Transverse colon (tissue), 4 donors: ENCODE data around the gene PSMC3. TPM values are rescaled to one million over a fixed set of nuclear protein-coding genes. Genes with fewer than 3 reads are reported as not detected.
A peak's percentile ranks its signal among the peaks of the same experiment; 100 is the strongest.

Source experiments
- DNase-seq: peaks from one replicate; pipeline ENCODE4 v3.0.0-alpha.2; 2019
- H3K27ac ChIP-seq, 4 donors: fragments of 200-600 bp; sonication (generic); 2 replicates each; pipeline ENCODE4 v1.5.1; 2016 to 2018; ENCODE audit warnings: inconsistent platforms in 4 of 4
- H3K27me3 ChIP-seq: fragments of 200-600 bp; sonication (generic); 2 replicates; pipeline ENCODE4 v1.5.1; 2017; ENCODE audit warnings: inconsistent platforms
- H3K36me3 ChIP-seq, 4 donors: fragments of 200-600 bp; sonication (generic); 2 replicates each; pipeline ENCODE4 v1.5.1; 2017 to 2019; ENCODE audit warnings: inconsistent platforms in 4 of 4
- H3K4me1 ChIP-seq, 4 donors: fragments of 200-600 bp; sonication (generic); 2 replicates each; pipeline ENCODE4 v1.5.1; 2017 to 2020; ENCODE audit warnings: inconsistent platforms in 4 of 4
- H3K4me3 ChIP-seq, 4 donors: fragments of 200-600 bp; sonication (generic); 1 replicate in 1 of 4; 2 replicates in 3 of 4; pipeline versions ENCODE4 v1.5.1 to v1.6.1; 2017 to 2019; ENCODE audit warnings: inconsistent platforms in 4 of 4
- H3K9me3 ChIP-seq, 2 donors: fragments of 200-600 bp; sonication (generic); 2 replicates each; pipeline ENCODE4 v1.5.1; 2017 to 2019; ENCODE audit warnings: inconsistent platforms in 2 of 2
- EP300 ChIP-seq: sonication (generic); formaldehyde crosslinking; IDR thresholded peaks from one replicate; pipeline ENCODE4 v1.6.1; 2017; ENCODE audit warnings: antibody characterized with exemption, low read depth
- POLR2A ChIP-seq: fragments of 450-650 bp; IDR thresholded peaks from one replicate; pipeline ENCODE4 v1.6.1; 2016; ENCODE audit warnings: antibody characterized with exemption, mild to moderate bottlenecking, moderate library complexity
- POLR2AphosphoS5 ChIP-seq, 3 donors: sonication (generic); formaldehyde crosslinking; IDR thresholded peaks; one replicate each; pipeline ENCODE4 v1.6.1; 2016; ENCODE audit warnings: antibody characterized with exemption in 3 of 3
- WGBS, 2 donors: methylation state at CpG; one replicate each; pipeline ENCODE4 v1.1.5; 2018; ENCODE audit warnings: low coverage in 1 of 2; 5-methylcytosine and 5-hydroxymethylcytosine counted together
- in situ Hi-C, 4 donors: fragments of 200-750 bp; cut with MboI; loops; one replicate each; pipeline versions ENCODE4 v1.15.0 to v1.15.1; 2017; ENCODE audit warnings: low sequenced_read_pairs in 3 of 4, low pct_ligation_motif_present in 1 of 4, low pct_unique_long_range_greater_than_20kb in 1 of 4
- intact Hi-C: fragments of 100-400 bp; cut with DNase I; formaldehyde crosslinking; loops from one replicate; pipeline ENCODE4 v1.15.1; 2023; ENCODE audit warnings: low total_unique reads
- total RNA-seq, 4 donors: library from RNA; depleted of rRNA; stranded (reverse); fragments of >200 nt; gene quantifications; one replicate each; pipeline ENCODE4 v1.1.0, GENCODE V29; 2016
- TF ChIP-seq, protein P1 (sequence below), 5 experiments: fragments of 200-600 bp in 3 of 5; fragments of 450-650 bp in 2 of 5; sonication (generic) in 3 of 5; IDR thresholded peaks; 1 replicate in 2 of 5; 2 replicates in 3 of 5; pipeline ENCODE4 v1.5.1; 2016 to 2017; ENCODE audit warnings: antibody characterized with exemption in 5 of 5, inconsistent platforms in 3 of 5, mild to moderate bottlenecking in 2 of 5, moderate library complexity in 1 of 5

Gene PSMC3
- total RNA-seq, 4 donors from 2014 or later, result 56.5 to 252 (median 91.4) TPM

DNA sequence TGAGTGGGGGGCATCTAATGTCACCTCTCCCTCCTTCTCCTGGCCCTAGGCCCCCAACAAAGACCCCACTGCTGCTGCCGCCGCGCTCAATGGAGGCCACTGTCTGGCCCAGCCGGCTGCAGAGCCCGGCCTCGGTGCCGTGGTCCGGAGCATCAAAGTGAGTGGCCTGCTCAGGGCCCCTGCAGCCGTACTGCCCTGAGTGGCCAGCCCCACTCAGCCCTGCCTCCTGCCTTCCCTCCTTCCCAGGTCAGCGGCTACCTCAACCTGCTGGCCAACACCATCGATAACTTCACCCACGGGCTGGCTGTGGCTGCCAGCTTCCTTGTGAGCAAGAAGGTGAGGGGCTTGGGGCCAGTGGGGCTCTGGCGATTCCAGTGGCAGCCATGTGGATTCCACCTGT, 12.9 kb downstream of the PSMC3 start:
- H3K27me3 ChIP-seq, result no peaks in the 10 kb centered on the region
- H3K4me1 ChIP-seq, result peaks cover 17 to 42% (median 33%) of the 10 kb centered on the region in 4 donors
- TF ChIP-seq, protein P1, sequence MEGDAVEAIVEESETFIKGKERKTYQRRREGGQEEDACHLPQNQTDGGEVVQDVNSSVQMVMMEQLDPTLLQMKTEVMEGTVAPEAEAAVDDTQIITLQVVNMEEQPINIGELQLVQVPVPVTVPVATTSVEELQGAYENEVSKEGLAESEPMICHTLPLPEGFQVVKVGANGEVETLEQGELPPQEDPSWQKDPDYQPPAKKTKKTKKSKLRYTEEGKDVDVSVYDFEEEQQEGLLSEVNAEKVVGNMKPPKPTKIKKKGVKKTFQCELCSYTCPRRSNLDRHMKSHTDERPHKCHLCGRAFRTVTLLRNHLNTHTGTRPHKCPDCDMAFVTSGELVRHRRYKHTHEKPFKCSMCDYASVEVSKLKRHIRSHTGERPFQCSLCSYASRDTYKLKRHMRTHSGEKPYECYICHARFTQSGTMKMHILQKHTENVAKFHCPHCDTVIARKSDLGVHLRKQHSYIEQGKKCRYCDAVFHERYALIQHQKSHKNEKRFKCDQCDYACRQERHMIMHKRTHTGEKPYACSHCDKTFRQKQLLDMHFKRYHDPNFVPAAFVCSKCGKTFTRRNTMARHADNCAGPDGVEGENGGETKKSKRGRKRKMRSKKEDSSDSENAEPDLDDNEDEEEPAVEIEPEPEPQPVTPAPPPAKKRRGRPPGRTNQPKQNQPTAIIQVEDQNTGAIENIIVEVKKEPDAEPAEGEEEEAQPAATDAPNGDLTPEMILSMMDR (IDR thresholded peaks at IDR 0.05), result no peak
- no peak for TF ChIP-seq EP300
- no peak for TF ChIP-seq POLR2AphosphoS5 (IDR thresholded peaks at IDR 0.05)
- TF ChIP-seq POLR2A, result no peak
- H3K9me3 ChIP-seq, result no peaks in the 10 kb centered on the region
- in situ Hi-C loops, result no loop called here
- no peak overlapping the region for H3K4me3 ChIP-seq
- H3K36me3 ChIP-seq, result peaks cover 0 to 4% (median 0%) of the 10 kb centered on the region in 4 donors
- peak overlapping the region; percentile 24 to 85 (median 69) for H3K27ac ChIP-seq
- no peak for DNase-seq
- WGBS, 2 donors, result 91 to 100% methylated on average over 1 to 13 of the region's 13 CpGs
- intact Hi-C loops, result no loop called here

GRCh38 chr11:47411884-47412746, 14.1 kb downstream of the PSMC3 start:
- Histone ChIP-seq H3K4me3 (no peak overlapping the region), H3K9me3 (no peaks in the 10 kb centered on the region), H3K27ac (peak overlapping the region in 2 of 4 donors; percentile 16 to 24), H3K4me1 (peaks cover 21 to 49% (median 39%) of the 10 kb centered on the region in 4 donors), H3K36me3 (no peaks in the 10 kb centered on the region), H3K27me3 (no peaks in the 10 kb centered on the region)
- intact Hi-C loops (no loop called here), in situ Hi-C loops (no loop called here)
- TF ChIP-seq POLR2AphosphoS5 (IDR thresholded peaks at IDR 0.05) (no peak), POLR2A (no peak), EP300 (no peak)
- TF ChIP-seq, protein P1 (IDR thresholded peaks at IDR 0.05), result peak; percentile 64 to 77 (median 71)
- 76% methylated on average over 12 of the region's 12 CpGs; no CpG with 5 or more reads in 1 of the 2 donors for WGBS, 2 donors
- peak; percentile 57 for DNase-seq

DNA sequence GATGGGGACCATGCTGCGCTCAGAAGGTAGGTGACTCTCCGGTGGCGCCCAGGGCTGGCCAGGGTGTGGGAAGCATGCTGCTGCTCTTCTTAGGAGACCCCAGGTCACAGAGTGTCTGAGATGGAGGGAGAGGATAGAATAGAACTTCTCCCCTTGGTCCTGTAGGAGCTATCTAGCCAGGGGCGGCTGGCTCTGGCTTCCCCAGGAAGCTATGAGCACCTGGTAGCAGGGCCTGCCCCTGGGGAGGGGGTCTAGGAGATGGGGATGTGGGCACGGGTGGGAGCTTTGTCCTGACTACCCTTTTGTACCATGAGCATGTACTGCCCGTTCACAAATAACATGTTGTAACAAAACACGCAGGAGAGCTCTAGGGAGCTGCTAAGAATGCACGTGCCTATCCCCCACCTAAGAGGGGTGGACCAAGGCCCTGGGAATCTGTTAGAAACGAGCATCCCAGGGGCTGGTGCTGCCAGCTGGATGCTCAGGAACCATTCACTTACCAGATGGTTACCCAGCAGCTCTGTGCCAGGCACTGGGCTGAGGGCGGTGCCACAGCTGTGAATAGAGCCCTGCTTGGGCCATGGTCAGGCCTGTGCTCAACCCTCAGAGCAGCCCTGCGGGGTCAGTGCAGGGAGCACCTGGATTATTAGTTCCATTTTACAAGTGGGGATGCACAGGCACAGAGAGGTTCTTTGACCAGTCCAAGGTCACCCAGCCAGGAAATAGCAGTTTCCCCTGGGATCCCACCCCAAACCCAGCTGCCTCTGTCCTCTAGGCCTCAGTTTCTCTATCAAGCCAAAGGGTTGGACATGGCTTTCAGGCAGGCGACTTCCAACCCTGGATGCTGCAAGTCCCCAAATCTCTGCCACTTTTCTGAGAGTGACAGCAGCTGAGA, 15.6 kb downstream of the PSMC3 start:
- no peaks in the 10 kb centered on the region for H3K27me3 ChIP-seq
- intact Hi-C loops (no loop called here), in situ Hi-C loops (no loop called here)
- no peaks in the 10 kb centered on the region for H3K36me3 ChIP-seq
- H3K9me3 ChIP-seq, result no peaks in the 10 kb centered on the region
- H3K27ac ChIP-seq, result peak overlapping the region in 1 of 4 donors; percentile 93
- DNase-seq, result no peak
- TF ChIP-seq POLR2A, result no peak
- TF ChIP-seq POLR2AphosphoS5 (IDR thresholded peaks at IDR 0.05), result no peak
- TF ChIP-seq, protein P1 (IDR thresholded peaks at IDR 0.05), result no peak
- TF ChIP-seq EP300, result no peak
- H3K4me3 ChIP-seq, result no peak overlapping the region
- WGBS, 2 donors, result 80 to 100% methylated on average over 1 to 12 of the region's 12 CpGs
- peaks cover 21 to 43% (median 31%) of the 10 kb centered on the region in 4 donors for H3K4me1 ChIP-seq
